ENCODE data around the gene TSHZ2. TPM values are rescaled to one million over a fixed set of nuclear protein-coding genes. Genes with fewer than 3 reads are reported as not detected.

TSHZ2 gene
- total and polyA plus RNA-seq, 9 of the 15 experiments (the other 6 are each of a cell fraction or from before 2014, with no cell fraction given) = 0.03 to 0.20 (median 0.05) TPM; not detected in 4

DNA sequence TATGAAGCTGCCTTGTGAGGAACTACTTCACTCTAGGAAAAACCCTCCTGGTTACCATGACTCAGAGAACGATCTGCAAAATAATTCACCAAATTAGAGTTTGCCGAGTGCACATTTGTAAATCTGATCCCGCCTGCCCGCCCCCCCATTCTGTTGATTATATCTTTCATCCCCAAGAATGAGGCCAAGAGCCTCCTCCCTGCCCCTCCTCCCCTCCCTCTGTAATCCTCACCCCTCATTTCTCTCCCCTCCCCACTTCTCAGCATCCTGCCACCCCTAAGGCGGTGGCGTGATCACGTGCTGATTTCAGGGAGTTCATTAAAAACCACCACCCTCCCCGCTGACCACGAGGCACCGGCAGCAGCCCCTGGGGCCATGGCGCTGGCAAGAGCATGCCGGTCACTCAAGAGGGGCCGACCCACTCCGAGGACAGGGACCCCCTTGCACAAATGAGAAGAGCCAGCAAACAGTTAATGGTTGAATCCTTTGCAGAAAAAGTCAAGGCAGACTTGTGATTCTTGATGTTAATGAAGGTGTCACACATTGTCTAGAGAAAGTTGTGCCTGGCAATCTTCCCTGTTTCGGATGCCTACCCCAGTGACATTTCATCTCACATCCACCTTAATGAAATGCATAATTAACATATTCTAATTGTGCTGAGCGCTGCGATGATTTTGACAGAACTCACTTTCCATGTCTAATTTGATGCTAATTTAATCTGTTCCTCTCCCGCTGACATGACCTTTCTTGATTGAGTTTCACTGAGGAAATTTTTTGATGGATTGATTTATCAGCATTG is 373.6 kb downstream of the TSHZ2 start:
- BruUV-seq (replicated peaks) = no TSS peak

More for the DNA sequence above, 373.6 kb downstream of the TSHZ2 start:
- in situ Hi-C loops (cut with MboI) (no loop called here), intact Hi-C loops (cut with micrococcal nuclease) (no loop called here)
- Histone ChIP-seq H3K27me3 (ENCODE audit: control insufficient read depth in 2 of 2, insufficient read depth in 2 of 2, low read length in 2 of 2) (peaks cover 0 to 10% of the 10 kb centered on the region in 2 experiments; a peak in 2 of 5 replicates), H3K27ac (ENCODE audit: extremely low read depth, low read depth, low read length) (no peak overlapping the region), H3K9me3 (replicated peaks; ENCODE audit: control insufficient read depth, insufficient read depth, low read depth, low read length) (no peaks in the 10 kb centered on the region), H3K4me1 (replicated peaks in 1 of 2; ENCODE audit: control insufficient read depth in 2 of 2, insufficient read depth in 2 of 2, low read length in 2 of 2) (peaks cover 0 to 5% of the 10 kb centered on the region in 2 experiments; a peak in 2 of 5 replicates), H4K20me1 (replicated peaks; ENCODE audit: control insufficient read depth, insufficient read depth, low read length) (no peaks in the 10 kb centered on the region), H3K9me1 (ENCODE audit: control insufficient read depth, insufficient read depth, low read length) (no peaks in the 10 kb centered on the region), H3K4me2 (ENCODE audit: insufficient read depth, low read length) (no peak overlapping the region), H3K4me3 (no peak overlapping the region), H3K36me3 (ENCODE audit: control insufficient read depth, insufficient read depth, low read length) (no peaks in the 10 kb centered on the region), H2AFZ (ENCODE audit: low read depth, low read length) (no peak overlapping the region), H3K9ac (ENCODE audit: insufficient read depth in 1 of 2, low read depth in 2 of 2, low read length in 2 of 2) (no peak overlapping the region), H3K79me2 (ENCODE audit: control insufficient read depth, insufficient read depth, low read length) (no peaks in the 10 kb centered on the region)
- DNase-seq (ENCODE audit: extremely low read depth in 1 of 4, low spot score in 3 of 4) (no peak), ATAC-seq (no peak), FAIRE-seq (no peak)
- CTCF ChIA-PET (ENCODE audit: low intra/inter-chr PET ratio) = no interaction called here
- TF ChIP-seq ARNT (IDR thresholded peaks at IDR 0.05) = no peak
- TF ChIP-seq, protein P1, sequence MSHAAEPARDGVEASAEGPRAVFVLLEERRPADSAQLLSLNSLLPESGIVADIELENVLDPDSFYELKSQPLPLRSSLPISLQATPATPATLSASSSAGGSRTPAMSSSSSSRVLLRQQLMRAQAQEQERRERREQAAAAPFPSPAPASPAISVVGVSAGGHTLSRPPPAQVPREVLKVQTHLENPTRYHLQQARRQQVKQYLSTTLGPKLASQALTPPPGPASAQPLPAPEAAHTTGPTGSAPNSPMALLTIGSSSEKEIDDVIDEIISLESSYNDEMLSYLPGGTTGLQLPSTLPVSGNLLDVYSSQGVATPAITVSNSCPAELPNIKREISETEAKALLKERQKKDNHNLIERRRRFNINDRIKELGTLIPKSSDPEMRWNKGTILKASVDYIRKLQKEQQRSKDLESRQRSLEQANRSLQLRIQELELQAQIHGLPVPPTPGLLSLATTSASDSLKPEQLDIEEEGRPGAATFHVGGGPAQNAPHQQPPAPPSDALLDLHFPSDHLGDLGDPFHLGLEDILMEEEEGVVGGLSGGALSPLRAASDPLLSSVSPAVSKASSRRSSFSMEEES (CRISPR knock-in tag; IDR thresholded peaks at IDR 0.05) = peak; percentile 12; the same call in 1 of the 2 replicates
- TF ChIP-seq, protein P2, sequence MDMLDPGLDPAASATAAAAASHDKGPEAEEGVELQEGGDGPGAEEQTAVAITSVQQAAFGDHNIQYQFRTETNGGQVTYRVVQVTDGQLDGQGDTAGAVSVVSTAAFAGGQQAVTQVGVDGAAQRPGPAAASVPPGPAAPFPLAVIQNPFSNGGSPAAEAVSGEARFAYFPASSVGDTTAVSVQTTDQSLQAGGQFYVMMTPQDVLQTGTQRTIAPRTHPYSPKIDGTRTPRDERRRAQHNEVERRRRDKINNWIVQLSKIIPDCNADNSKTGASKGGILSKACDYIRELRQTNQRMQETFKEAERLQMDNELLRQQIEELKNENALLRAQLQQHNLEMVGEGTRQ (CRISPR knock-in tag; IDR thresholded peaks at IDR 0.05) = peak; percentile 36
- WGBS (ENCODE audit: insufficient coverage, low coverage, missing lambda C conversion rate) = 10% methylated on average over 12 of the region's 18 CpGs
- POLR2A ChIA-PET = interaction anchor here (0.8 to 1.2 kb wide), 2 partner anchors 11 to 35 kb away, joined by 3 read pairs; no protein-coding TSS in a partner anchor
